ENCODE results near the gene ATXN1L.
"Not testable (repeated sequence)": the region's sequence is repeated elsewhere in the genome, so short reads cannot be mapped to it uniquely, and the experiment has no call there.

ATXN1L gene

GRCh38 chr16:71893888-71894228, 48.1 kb downstream of the ATXN1L start:
- no peak for DNase-seq (ENCODE audit: low read depth in 2 of 2)

GRCh38 chr16:71894229-71894920, 48.6 kb downstream of the ATXN1L start:
- no peak for DNase-seq (ENCODE audit: low read depth in 2 of 2)

GRCh38 chr16:71894921-71895678, 49.3 kb downstream of the ATXN1L start, which contains the start of gene IST1:
IST1 (plus strand) TSS chr16:71895531; CDS start chr16:71915641, 20,110 bp downstream.
- peak; percentile 94 to 96 for DNase-seq (ENCODE audit: low read depth in 2 of 2)

DNA sequence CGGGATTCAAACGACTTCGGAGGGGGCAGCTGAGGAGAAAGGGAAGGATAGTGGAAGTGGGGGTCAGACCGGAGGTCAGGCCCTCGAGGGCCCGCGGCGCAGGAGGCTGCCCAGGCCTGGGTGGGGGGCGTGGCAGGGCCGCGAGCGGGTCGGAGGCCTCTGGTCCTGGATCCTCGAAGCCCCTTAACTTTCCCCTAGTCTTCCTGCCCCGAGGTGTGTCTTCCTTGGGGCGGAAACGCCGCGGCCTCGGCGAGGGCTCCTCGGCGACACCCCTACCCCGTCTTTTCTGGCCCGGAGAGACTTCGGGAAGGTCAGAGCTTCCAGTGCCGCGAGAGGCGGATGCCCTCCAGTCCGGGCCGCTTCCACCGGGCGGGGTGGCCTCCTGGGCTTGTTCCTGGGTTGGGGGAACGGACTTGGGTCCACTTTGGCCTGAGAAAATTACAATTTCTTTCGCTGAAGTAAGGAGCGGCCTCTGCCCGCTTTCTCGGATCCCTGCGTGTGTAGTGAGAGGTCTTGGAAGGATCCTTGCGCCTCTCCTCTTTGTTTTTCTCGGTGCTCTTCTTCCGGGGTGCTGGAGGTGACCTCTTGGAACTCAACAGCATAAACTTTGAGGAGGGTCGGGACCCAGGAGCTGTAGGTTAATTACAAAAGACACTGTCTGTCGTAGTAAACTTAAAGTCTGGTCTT, 50.0 kb downstream of the ATXN1L start:
- no peak for DNase-seq (ENCODE audit: low read depth in 2 of 2)

GRCh38 chr16:71896764-71897368, 51.1 kb downstream of the ATXN1L start:
- no peak for DNase-seq (ENCODE audit: low read depth in 2 of 2)

DNA sequence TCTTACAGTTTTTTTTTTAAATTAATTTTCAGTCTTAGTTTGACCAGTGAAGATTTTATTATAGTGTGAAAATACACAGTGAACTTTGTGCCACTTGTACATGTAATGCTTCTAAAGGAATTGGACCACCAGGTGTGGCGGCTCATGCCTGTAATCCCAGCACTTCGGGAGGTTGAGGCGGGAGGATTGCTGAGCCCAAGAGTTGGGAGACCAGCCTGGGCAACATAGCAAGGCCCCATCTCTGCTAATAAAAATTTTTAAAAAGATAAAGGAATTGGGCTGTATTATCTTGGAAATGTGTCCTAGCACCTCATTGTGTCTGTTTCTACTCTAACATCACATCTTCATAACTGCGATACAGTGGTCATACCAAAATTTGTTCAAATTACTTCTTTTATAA, 53.4 kb downstream of the ATXN1L start:
- DNase-seq (ENCODE audit: low read depth in 2 of 2), result no peak

GRCh38 chr16:71902656-71903365, 57.0 kb downstream of the ATXN1L start:
- DNase-seq (ENCODE audit: low read depth in 2 of 2), result no peak

GRCh38 chr16:71903608-71904007, 57.8 kb downstream of the ATXN1L start:
- DNase-seq (ENCODE audit: low read depth in 2 of 2), result no peak

- DNase-seq (ENCODE audit: low read depth in 2 of 2), result no peak
Observed at GRCh38 chr16:71904239-71904638, 58.5 kb downstream of the ATXN1L start.

DNA sequence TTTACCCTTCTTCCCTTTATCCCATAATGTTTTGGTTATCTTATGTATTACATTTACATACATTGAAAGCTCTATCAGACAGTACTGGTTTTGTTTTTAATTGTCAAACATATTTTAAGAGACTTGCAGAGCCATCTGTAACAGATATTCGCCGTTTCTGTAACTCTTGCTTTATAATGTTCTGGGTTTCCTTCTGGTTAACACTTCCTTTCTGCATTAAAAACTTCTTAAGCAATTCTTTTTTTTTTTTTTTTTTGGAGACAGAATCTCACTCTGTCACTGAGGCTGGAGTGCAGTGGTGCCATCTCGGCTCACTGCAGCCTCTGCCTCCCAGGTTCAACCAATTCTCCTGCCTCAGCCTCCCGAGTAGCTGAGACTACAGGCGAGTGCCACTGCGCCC, 60.0 kb downstream of the ATXN1L start:
- DNase-seq (ENCODE audit: low read depth in 2 of 2), result not testable (repeated sequence)
